Hematopoietic multipotent progenitor cell treated with erythropoietin and hydrocortisone succinate and interleukin-3 and kit ligand, for 6 days (in vitro differentiated cells): ENCODE measurements around the gene DENND2D.
A peak's percentile ranks its signal among the peaks of the same experiment; 100 is the strongest.

Experiments
- DNase-seq: peaks from one replicate; pipeline ENCODE4 v3.0.0-alpha.2; 2015

DENND2D gene

DNA sequence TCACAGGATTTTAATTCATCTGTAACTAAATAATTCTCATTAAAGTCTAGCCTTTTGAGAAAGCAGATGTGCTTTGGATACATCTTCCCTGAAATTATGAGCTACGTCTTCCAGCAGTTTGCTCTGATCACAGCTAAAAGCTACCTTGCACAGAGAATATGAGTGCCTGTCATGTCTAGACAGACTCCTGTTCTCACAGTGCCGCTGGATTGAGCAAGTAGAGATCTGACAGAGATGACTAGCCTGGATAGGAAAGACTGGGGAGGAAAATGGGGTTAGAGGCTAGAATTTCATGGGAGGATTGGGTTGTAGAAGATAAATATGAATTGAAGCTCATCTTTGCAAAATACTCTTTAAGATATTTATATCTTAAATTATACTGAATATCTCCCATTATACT, 36.3 kb downstream of the DENND2D start:
- no peak for DNase-seq

DNA sequence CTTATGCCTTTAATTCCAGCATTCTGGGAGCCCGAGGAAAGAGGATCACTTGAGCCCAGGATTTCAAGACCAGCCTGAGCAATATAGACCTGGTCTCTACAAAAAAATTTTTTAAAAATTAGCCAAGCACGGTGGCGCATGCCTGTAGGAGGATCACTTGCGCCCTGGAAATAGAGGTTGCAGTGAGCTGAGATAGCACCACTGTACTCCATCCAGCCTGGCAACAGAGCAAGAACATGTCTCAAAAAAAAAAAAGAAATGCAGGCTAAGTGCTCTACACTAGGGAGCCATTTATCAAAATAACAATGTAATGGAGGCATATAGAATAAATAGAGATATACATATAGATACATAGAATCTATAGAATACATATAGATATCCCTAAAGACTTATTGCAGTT, 37.1 kb downstream of the DENND2D start:
- DNase-seq, result no peak

DNA sequence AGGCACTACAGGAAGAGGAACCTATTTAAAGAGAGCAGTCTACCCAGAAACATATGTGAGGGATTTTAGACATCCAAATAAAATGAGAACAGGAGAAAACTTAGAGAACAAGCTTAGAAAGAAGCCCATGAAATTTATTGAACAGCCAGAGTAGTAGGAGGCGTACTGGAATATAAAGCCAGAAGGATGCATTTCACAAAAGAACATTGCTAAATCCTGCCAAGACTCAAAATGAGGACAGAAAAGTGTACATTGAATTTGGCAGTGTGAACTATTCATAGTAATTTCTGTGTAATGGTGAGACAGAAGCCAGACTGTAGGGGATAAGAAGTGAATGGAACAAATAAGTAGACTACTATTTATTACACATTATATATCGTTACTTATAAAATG, 38.0 kb downstream of the DENND2D start:
- no peak for DNase-seq

DNA sequence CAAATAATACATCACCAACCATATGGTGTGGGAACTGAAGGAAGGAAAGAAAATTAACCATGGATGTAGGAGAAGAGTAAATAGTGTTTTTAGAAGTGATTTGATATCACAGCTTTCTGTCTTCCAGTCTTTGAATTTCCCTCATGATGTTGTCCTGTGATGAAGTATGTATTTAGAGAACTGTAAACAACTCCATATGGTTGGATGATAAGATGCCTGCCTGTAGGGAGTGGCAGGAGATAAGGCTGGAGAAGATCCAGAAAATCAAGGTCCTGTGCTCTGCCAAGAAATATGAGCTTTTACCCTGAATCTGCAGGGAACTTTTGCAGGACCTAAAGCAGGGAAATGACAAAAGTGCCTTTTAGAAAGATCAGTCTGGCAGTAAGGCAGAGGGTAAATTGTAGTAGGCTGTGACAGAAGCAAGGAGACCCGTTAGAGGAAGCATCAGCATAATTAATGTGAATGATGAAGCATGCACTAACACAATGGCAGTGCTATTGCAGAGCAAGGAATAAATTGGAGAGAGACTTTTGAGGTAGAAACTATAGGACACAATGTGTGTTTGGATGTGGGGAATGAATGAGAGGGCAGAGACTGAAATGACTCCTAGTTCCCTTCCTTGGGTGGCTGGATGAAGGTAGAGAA, 38.5 kb downstream of the DENND2D start:
- DNase-seq, result peak; percentile 77

DNA sequence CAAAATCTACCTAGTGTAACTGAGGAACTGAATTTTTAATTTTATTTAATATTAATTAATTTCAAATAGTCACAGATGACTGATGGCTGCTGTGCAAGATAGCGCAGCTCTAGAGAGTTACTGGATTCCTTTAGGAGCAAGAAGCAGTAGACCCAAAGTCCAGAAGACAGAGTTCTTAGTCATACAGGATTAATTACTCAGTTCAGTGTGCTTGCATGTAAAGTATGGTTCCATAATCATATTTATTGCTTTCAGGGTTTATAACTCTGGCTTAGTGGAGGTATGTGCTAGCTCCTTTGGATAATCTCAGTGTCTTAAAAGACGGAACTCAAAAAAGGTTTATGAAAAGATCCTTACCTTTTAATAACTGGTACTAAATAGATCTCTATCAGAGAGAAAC, 43.0 kb downstream of the DENND2D start:
- no peak for DNase-seq

DNA sequence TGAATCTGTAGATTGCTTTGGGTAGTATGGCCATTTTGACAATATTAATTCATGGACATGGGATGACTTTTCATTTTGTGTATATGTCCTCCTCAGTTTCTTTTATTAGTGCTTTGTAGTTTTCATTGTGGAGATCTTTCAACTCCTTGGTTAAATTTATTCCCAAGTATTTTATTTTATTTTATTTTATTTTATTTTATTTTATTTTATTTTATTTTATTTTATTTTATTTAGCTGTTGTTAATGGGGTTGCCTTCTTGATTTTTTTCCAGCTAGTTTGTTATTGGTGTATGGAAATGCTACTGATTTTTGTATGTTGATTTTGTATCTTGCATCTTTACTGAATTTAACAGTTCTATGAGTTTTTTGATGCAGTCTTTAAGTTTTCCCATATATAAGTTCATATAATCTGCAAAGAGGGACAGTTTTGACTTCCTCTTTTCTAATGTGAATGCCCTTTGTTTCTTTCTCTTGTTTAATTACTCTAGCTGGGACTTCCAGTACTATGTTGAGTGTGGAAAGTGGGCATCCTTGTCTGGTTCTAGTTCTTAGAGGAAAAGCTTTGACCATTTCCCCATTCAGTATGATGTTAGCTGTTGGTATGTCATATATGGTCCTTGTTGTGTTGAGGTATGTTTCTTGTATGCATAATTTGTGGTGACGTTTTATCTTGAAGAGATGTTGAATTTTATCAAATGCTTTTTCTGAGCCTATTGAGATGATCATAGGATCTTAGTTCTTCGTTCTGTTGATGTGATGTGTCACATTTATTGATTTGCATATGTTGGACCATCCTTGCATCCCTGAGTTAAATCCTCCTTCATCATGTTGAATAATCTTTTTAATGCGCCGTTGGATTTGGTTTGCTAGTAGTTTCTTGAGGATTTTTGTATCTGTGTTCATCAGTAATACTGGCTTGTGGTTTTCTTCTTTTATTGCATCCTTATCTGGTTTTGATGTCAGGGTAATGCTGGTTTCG, 46.1 kb downstream of the DENND2D start:
- peak; percentile 16 for DNase-seq

DNA sequence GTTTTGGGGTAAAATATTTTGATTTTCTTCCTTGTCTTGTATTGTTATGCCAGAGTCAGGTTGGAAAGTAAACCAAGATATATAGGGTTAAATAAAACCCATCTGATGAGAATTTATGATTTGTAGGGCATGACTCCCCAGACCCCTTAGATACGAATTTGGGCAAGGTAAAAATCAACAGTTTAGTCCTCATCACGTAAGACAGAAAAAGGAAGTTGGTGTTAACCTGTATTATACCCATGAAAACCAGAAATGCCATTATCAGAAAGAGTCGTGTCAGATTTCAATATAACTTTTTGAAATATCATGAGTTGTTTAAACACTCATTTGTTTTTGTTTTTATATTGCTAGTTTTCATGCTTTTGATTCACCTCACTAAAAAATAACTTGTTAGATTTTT, 48.6 kb downstream of the DENND2D start:
- no peak for DNase-seq

DNA sequence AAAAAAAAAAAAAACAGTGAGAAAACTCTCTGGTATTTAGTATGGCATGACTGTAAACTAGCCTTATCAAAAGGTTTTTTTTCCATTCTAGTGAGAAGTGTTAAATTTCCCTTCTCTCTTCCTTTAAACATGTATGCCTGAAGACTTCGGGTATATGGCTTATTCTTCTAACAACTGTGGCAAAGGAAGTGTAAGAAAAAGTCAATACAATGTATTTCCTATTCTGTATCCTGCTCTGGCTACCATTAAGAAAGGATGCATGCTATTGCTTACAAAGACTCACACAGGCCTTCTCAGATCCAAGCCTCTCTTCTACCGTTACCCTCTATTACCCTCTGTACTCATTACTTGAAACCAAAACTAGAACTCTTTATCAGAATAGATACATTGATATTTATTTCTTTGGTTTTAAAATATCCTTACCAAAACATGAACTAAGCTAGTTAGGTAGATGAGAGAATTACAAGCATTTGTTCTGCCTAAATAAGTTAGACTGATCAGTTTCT, 52.0 kb downstream of the DENND2D start:
- DNase-seq, result no peak

DNA sequence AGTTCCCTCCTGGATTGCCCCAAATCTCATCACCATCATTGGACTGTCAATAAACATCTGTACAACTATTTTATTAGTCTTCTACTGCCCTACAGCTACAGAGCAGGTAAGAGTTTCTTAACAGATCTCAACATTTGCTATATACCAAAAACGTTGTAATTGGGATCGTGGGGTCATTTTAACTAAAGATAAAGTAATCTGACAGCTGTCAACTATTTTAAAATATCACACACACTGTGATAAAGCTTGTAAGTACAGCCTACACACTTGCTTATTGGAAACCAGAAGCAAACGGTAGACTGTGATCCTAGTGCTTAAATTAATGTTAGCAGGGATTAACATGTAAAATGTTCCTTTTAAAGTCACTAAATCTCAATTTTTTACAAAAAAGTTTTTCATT, 52.5 kb downstream of the DENND2D start:
- no peak for DNase-seq

DNA sequence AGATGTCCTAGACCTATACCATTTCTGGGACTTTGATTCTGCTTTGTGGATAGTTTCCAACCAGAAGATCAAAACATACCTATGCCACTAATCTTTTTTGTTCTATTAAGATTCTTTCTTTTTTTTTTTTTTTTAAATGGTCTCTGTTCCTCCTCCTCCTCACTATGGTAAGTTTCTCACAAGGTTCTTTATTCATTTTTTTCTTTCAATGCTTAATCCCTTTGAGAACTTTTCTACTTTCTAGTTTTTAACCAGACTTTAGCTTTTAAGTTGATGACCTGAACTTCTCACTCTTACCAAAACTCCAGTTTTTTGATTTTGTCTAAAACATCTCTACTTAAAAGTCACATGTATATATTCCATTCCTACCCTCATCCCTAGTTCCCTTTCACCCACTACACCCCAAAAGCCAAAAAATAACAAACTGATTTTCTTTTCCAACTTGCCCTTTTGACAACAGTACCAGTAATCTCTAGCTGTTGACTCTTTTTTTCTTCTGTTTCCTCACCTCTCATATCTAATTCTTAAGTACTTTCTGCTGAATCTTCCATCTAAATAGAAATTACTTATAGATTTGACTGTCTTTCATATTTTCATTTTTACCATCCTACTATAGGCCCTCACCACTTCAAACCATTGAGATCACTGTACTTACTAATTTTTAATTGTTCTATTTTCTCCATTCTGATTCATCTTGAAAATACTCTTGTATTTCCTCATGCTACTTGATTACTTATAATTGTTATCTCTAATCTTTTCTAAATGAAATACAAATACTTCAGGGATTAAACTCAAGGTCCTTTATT, 54.3 kb downstream of the DENND2D start:
- no peak for DNase-seq

DNA sequence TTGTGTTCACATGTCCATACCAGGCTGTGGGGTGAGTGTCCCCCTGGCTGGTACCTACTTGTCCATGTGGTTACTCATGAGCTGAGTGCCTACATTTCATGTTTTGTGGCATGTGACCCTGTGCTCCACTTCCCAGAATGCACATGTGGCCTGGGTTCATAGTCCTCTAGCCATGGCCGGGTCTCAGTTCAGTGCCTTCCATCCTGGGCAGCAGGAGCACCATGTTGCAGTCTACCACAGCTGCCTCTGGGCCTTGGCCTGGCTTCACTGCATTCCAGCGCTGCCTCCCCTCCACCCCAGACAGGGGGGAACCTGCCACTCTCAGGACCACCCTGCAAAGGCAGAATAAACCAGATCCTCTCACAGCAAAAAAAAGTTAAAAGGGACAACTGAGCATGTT, 54.9 kb downstream of the DENND2D start:
- no peak for DNase-seq

DNA sequence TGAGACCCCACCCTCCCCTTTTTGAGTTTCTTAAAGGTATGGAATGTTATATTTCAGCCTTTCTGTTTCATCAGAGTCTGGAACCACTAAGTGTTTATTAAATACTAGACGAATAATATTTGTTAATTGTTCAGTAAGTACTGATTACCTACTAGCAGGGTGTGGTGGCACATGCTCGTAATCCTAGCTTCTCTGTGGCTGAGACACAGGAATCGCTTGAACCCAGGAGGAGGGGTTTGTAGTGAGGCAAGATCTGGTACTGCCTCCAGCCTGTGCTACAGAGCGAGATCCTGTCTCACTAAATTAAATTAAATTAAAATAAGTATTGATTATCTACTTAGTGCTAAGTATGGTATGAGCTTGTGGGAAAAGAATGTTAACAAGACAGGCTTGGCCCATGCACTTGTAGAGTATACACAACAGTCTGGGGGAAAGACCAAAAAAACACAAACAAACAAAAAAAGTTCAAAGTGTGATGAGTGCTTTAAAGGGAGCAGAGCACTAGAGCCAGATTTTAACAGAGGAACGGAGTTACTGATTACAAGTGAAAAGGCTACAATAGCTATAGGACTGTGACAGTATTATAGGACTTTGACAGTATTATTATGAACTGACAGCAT, 58.0 kb downstream of the DENND2D start:
- peak; percentile 54 for DNase-seq

DNA sequence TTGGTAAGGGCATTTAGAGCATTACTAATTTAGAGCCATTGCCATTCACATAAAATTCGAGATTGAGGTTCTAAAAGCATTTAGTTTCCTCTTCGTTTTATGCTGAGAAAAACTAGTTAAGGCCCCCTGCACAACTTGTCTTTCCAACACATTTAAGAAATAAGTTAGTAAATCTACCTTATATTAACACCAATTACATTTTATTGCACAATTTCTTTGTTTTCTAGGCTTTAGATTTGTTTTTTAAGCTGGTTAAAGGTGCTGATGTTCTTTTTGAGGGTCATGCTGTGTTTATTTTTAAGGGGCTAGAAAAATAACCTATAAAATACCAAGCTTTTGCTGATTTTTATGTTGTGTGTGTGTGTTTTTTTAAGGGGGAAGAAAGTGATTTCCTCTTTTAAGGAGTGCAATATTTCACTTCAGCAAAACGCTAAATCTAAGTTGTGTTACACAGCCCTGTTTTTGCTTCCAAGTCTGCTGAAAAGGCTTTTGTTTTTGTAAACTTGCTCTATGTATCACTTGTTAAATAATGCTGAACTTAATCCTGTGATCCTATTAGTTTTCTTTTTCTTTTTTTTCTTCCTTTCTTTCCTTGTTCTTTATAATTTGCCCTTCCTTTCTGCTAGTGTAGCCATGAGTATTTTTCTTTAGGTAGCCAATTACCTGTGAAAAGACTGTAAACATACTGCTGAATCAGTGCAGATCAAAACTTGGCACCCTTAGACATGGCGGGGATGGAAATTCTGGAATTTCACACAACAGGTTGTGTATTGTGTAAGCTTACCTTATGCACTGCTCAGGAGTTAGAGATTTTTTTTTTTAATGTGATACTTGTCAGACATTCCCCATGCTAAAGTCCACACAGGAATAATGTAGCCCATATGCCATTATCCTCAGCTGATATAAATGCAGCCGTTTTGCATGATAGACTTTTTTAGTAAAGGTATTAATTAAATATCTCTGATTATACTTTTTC, 58.9 kb downstream of the DENND2D start:
- DNase-seq, result no peak

DNA sequence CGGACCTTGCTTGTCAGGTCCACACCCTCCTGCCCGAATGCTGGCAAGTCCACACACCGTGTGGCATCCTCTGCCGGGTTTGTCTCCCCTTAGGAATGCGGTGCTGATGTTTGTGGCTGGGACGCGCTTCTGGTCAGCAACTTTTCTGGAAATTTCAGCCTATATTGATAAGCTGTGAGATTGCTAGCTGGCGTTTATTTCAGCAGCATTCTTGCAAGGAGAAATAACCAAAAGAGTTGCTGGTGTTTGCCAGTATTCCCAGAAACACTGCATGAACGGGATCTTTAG, 59.8 kb downstream of the DENND2D start:
- DNase-seq, result peak; percentile 69

DNA sequence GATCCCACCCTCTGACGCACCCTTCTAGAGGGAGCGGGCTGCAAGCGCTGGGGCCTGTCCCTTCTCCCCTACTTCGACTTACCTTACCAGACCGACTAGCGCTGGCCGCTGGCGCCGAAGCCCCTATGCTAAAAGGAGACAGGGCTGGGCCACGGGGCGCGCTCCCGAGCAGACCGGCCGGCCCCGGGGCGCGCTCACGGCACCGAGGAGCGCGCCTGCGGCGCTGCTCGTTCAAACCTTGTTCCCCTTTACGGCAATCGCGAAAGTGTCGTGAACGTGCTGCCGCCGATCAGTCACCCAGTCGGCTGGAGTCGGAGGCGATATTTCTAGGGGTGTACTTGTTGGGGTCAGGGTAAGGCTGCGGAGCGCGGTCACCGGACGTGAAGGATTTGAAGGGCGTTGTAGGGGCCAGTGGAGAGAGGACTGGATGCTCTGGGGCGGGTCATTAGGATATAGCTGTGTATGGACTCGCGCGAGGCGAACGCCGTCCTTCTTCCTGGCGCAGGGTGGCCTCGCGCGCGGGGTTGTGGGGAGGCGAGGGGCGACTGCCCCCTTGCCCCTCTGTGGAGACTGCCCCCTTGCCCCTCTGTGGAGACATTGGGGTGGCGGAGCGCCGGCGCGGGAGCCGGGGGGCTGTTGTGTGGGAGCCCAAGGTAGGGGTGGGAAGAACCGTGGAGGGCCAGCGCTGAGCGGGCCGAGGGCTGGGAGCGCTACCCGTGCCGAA, 60.3 kb downstream of the DENND2D start, which contains the start of the genes CEPT1 and DRAM2:
CEPT1 (plus strand) TSS at position 268 of the 724 bp plus-strand sequence. CDS start 7,492 bp downstream, outside the sequence.
DRAM2 (minus strand) TSS at position 138 of the 724 bp plus-strand sequence. CDS start 8,539 bp downstream, outside the sequence.
- peak; percentile 98 for DNase-seq

DNA sequence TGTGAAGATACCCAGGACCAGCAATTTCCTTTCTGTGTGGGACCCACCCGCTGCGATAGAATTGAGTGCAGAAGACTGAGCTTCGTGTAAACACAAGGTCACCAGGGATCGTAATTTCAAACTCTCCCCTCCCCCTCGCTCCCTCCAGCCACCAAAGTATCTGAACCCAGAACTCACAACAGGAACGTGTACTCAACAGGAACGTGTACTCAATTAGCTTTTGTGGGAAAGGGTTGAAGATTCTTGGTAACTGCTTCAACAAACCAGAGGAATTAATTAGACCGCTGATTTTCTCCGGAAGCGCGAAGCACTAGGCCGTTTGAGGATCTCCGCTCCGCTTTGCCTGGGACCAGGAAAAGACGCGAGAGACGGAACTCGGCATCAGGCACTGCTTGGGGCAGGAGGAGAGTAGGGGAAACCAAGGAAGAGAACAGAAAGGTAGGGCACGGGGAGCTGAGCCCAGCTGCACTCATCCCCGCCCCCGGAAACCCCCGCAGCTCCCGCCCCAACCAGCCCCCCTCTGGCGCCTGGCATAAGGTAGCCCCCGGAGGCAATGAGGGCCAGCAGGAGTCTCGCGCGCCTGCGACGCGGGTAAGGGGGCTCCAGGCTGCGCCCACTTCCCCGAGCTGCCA, 61.0 kb downstream of the DENND2D start:
- DNase-seq, result peak; percentile 67
